ENCODE results near the gene DSCAM.

Gene DSCAM

GRCh38 chr21:40152476-40152875 is 694.5 kb downstream of the DSCAM start:
- DNase-seq = no peak

DNA sequence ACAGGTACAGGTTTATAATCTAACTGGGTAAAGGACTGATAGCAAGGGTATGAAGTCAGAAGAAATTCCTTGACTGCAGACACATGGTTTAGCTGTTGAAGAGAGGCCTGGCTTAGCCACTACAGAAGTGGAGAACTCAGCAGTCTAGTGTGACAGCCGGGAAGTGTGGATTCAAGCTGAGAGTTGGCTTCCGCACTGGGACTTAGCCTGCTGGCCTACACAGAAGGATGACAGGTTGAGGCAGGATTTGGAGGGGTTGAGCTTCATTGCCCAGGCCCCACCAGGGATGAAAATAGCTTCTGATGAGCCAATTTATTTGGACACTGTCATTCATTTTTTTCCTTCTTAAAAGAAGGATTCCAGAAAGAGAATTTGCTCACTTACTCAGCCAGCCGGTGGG is 695.3 kb downstream of the DSCAM start:
- no peak for DNase-seq

- no peak for DNase-seq
Measured at GRCh38 chr21:40146216-40146837, 700.6 kb downstream of the DSCAM start.

- DNase-seq = peak; percentile 64 to 76 (median 68)
Measured at GRCh38 chr21:40143822-40144525, 703.0 kb downstream of the DSCAM start.

GRCh38 chr21:40141621-40142020 is 705.3 kb downstream of the DSCAM start:
- DNase-seq = no peak

GRCh38 chr21:40140675-40141074 is 706.3 kb downstream of the DSCAM start:
- DNase-seq = peak in 2 of 3 donors; percentile 5 to 6

- DNase-seq = no peak
Measured at GRCh38 chr21:40139636-40140035, 707.3 kb downstream of the DSCAM start.

- no peak for DNase-seq
Measured at GRCh38 chr21:40136571-40136970, 710.4 kb downstream of the DSCAM start.

DNA sequence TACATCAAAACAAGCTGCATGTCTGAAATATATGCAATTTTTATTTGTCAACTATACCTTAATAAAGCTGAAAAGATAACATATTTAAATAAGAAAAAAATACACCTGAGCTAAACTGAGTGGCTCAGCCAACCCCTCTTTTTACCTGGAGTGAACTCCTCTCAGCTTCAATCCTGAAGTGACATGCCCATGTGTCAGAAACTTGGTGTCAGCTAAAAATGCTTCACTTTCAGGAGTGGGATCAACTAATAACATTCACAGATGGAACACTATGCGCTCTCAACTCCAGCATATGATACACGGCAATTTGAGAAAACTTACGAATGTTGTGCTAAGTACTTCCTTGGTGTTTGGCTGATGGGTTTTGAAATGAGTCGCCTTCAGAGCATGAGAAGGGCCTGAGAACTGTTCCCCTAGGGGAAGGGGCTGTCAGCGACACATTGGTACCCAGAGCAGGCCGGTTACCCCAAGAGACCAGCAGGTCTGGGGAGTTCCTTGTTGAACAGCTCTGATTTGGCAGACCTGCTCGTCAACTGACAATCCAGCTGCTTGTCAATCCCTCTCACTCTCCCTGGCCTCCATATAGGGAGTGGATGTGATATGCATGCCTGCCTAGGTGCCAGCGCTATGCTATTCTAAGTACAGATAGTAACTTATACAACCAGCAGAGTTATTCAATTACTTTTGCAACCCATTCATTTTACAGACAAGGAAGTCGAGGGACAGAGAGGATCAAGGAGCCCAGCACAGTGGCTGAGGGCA is 712.0 kb downstream of the DSCAM start:
- DNase-seq = no peak

DNA sequence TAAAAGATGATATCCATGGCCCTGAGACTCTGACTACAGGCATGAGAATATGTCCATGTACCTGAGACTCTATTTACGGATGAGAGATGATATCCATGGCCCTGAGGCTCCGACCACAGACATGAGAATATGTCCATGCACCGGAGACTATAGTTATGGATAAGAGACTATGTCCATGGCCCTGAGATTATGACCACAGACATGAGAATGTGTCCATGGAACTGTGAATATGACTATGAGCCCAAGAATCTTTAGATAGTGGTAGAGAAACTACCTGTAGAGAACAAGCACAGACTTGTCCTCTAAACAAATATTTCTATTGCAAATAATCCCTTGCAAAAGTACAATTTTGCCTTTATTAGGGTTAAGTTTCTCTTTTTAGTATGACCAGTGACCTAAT is 716.5 kb downstream of the DSCAM start:
- no peak for DNase-seq

DNA sequence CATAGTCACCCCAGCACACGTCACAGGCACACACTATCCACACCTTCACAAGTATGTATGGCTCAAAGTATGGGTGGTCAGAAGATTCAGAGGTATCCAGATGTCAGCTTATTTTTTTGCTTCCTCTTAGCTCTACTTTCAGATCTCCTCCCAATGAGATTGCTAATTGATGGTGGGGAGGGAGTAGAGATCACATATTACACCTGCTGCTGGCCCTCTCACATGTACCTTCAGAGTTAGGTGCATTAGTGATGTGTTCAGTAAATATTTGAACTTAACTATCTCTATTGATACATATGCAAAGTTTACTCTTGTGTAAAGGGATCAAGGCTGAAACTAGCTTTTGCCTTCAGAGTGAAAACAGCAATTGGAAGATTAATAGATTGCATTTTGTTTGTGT is 717.1 kb downstream of the DSCAM start:
- no peak for DNase-seq

DNA sequence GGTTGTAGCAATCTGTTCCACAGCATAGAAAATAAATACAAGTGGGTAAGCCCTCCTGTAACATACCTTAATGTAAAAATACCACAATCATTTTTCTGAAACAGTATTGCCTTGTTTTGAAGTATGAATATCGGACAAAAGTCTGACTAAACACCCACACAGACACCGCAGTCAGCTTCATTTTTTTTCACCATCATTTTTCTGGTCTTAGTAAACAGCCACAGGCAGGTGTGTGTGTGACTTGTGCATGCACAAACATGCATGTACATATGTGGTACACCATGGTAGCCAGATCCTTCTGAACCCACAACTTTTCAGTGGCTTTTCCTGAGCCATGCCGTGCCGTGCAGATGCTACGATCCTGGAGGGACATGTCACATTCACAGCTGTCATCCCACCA is 718.1 kb downstream of the DSCAM start:
- no peak for DNase-seq

GRCh38 chr21:40120940-40121575 is 725.9 kb downstream of the DSCAM start:
- peak in 1 of 3 donors; percentile 8 for DNase-seq

DNA sequence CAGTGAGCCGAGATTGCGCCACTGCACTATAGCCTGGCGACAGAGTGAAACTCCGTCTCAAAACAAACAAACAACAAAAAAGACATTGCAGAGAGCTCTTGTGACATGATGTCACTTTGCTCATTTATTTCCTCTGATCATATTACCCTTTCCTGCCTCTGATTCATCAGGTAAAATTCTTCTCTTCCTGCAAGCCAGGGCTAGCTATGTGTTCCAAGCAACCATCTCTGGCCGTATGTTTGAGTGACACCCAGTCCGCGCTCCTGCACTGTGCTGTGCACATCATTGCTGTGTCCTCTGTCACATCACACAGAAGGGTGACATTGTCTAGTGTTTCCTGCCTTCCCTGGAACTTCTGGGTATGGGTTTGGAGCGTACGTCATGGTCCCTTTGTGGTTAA is 728.4 kb downstream of the DSCAM start:
- DNase-seq = no peak

- DNase-seq = no peak
Measured at GRCh38 chr21:40117236-40117635, 729.7 kb downstream of the DSCAM start.

- DNase-seq = no peak
Measured at GRCh38 chr21:40115775-40116174, 731.2 kb downstream of the DSCAM start.

- DNase-seq = no peak
Measured at GRCh38 chr21:40102682-40103081, 744.3 kb downstream of the DSCAM start.

- DNase-seq = no peak
Measured at GRCh38 chr21:40099809-40100208, 747.1 kb downstream of the DSCAM start.

- DNase-seq = no peak
Measured at GRCh38 chr21:40095477-40095876, 751.5 kb downstream of the DSCAM start.

- DNase-seq = no peak
Measured at GRCh38 chr21:40080385-40080784, 766.6 kb downstream of the DSCAM start.

DNA sequence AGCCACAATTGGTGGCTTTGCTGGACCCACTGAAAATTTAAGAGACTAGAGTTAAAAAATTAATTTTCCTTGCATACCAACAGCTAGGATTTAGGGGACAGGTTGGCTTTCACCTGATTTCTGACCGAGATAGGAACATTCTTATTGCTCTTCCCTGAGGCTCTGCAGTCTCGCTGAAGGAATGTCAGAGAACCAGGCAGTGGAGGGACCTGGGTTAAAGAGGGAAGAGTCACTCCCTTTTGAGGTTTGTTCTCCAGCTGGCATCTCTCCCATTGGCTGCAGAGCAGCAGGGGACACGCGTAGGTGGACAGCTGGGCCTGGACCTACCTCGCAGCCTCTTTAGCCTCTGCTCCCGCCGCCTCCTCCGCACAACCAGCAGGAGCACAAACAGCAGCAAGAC is 772.2 kb downstream of the DSCAM start:
- DNase-seq = no peak

- no peak for DNase-seq
Measured at GRCh38 chr21:40074198-40074597, 772.8 kb downstream of the DSCAM start.

DNA sequence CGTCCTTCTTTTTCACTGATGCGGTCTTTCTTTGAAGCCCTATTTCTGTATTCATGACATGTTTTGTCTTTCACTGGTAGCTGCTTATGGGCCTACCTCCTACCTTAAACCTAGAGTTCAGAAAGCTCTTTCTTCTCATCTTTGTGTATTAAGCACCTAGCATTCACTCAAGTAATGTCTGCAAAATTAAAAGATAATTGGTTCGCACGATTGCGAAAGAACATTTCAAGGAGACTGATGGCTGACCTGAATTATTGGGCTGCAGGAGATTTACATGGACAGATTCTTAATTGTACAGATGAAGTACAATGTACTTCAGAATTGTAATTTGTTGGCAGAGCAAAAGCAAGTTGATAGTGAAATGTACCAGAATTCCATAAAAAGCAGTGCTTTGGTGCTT is 773.3 kb downstream of the DSCAM start:
- no peak for DNase-seq

DNA sequence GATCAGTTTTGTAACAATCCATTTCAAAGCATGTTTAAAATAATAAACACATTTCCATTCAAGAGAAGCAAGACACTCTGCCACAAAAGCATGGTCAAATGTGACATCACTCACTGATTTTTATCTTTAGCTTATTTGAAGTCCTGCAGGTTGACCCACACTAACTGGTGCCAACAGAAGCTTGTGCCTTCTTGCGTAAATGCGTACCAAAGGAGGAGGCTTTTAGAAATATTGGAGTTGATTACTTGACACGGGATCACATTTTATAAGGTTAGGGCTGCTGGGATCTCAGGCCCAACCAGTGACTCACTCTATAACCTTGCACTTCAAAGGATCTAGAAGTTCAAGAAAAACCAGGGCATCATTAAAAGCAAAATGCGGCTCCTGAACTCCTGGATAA is 776.1 kb downstream of the DSCAM start:
- no peak for DNase-seq
